Measurements from ENCODE around the gene DHX32.
"Not testable (repeated sequence)": the region's sequence is repeated elsewhere in the genome, so short reads cannot be mapped to it uniquely, and the experiment has no call there.

DNA sequence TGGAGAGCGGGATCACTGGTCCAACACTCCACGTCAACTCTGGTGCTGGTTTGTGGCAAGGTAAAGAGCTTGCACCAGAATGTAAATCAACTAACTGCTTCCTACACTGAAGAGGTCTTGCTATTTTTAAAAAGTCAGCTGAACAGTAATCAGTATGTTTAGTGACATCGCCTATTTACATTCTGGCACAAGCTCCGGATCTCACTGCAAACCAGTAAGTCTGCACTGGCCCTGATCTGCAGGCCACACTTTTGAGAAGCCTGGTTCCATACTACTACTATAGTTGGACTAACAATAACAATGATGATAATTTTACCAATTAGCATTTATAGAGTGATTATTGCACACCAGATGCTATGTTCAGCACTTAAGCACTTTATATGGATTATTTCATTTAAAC is 8.3 kb upstream of the DHX32 start:
- TF ChIP-seq, protein P1, sequence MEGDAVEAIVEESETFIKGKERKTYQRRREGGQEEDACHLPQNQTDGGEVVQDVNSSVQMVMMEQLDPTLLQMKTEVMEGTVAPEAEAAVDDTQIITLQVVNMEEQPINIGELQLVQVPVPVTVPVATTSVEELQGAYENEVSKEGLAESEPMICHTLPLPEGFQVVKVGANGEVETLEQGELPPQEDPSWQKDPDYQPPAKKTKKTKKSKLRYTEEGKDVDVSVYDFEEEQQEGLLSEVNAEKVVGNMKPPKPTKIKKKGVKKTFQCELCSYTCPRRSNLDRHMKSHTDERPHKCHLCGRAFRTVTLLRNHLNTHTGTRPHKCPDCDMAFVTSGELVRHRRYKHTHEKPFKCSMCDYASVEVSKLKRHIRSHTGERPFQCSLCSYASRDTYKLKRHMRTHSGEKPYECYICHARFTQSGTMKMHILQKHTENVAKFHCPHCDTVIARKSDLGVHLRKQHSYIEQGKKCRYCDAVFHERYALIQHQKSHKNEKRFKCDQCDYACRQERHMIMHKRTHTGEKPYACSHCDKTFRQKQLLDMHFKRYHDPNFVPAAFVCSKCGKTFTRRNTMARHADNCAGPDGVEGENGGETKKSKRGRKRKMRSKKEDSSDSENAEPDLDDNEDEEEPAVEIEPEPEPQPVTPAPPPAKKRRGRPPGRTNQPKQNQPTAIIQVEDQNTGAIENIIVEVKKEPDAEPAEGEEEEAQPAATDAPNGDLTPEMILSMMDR (conservative IDR thresholded peaks at IDR 0.05; ENCODE audit: low read depth, low read length): not testable (repeated sequence)
- not testable (repeated sequence) for TF ChIP-seq EZH2 (IDR thresholded peaks at IDR 0.05; ENCODE audit: borderline replicate concordance, low read depth, low read length, poor library complexity, severe bottlenecking)
